ENCODE data around the gene LRFN2.

- no peak for TF ChIP-seq CTCF (IDR thresholded peaks at IDR 0.05)
- TF ChIP-seq POLR2A (IDR thresholded peaks at IDR 0.05), result no peak
Observed at GRCh38 chr6:40387871-40388264, 199.3 kb downstream of the LRFN2 start.
